ENCODE measurements around the gene KCNK4.

- TF ChIP-seq CTCF (optimal IDR thresholded peaks at IDR 0.05 in 1 of 3, IDR thresholded peaks at IDR 0.05 in 1 of 3, conservative IDR thresholded peaks at IDR 0.05 in 1 of 3; ENCODE audit: extremely low read depth in 1 of 3, insufficient read depth in 2 of 3, low read length in 3 of 3) (peak; percentile 82 to 91 (median 90)), EZH2 (IDR thresholded peaks at IDR 0.05; ENCODE audit: low read length) (no peak)
Measured at GRCh38 chr11:64331569-64332371, 40.7 kb downstream of the KCNK4 start.
